Osteoblast (primary cell): ENCODE data around the gene IFT122. TPM values are rescaled to one million over a fixed set of nuclear protein-coding genes. Genes with fewer than 3 reads are reported as not detected.
"Not testable (repeated sequence)": the region's sequence is repeated elsewhere in the genome, so short reads cannot be mapped to it uniquely, and the experiment has no call there.

Experiments used
- DNase-seq: peaks from one replicate; pipeline ENCODE4 v3.0.0; 2011; ENCODE audit warnings: low spot score, mixed read lengths; ENCODE audit not compliant: insufficient read length; ENCODE audit errors: missing footprints
- H2AFZ ChIP-seq: 2 replicates; pipeline ENCODE4 v1.6.0; 2011; ENCODE audit warnings: mild to moderate bottlenecking, low read length
- H3K27ac ChIP-seq: 2 replicates; pipeline ENCODE4 v1.5.1; 2011; ENCODE audit warnings: mild to moderate bottlenecking, low read depth, low read length, moderate library complexity
- H3K27me3 ChIP-seq: 2 replicates; pipeline ENCODE4 v1.6.0; 2012; ENCODE audit warnings: mild to moderate bottlenecking, control low read depth, inconsistent platforms, low read length, moderate library complexity; ENCODE audit not compliant: insufficient read depth
- H3K36me3 ChIP-seq: 2 replicates; pipeline ENCODE4 v1.5.1; 2011; ENCODE audit warnings: mild to moderate bottlenecking, low read length, control low read depth, moderate library complexity; ENCODE audit not compliant: insufficient read depth
- H3K4me1 ChIP-seq: 2 replicates; pipeline ENCODE4 v1.5.1; 2011; ENCODE audit warnings: mild to moderate bottlenecking, low read length, control low read depth, moderate library complexity; ENCODE audit not compliant: insufficient read depth
- H3K4me2 ChIP-seq: 2 replicates; pipeline ENCODE4 v1.6.0; 2011; ENCODE audit warnings: mild to moderate bottlenecking, low read length; ENCODE audit not compliant: insufficient read depth
- H3K4me3 ChIP-seq: fragments of 200-600 bp; sonication (generic); 3 replicates; pipeline ENCODE4 v1.5.1; 2012; ENCODE audit warnings: mild to moderate bottlenecking, low read length, inconsistent platforms; ENCODE audit not compliant: insufficient read depth
- H3K79me2 ChIP-seq: 2 replicates; pipeline ENCODE4 v1.6.0; 2012; ENCODE audit warnings: mild to moderate bottlenecking, low read length, control low read depth, inconsistent platforms; ENCODE audit not compliant: insufficient read depth
- H3K9me3 ChIP-seq: 2 replicates; pipeline ENCODE4 v1.5.1; 2011; ENCODE audit warnings: low read depth, low read length, control low read depth
- H4K20me1 ChIP-seq: 2 replicates; pipeline ENCODE4 v1.6.0; 2012; ENCODE audit warnings: mild to moderate bottlenecking, low read length, control low read depth; ENCODE audit not compliant: insufficient read depth
- total RNA-seq: library from RNA; depleted of rRNA; stranded (reverse); fragments of >200 nt; gene quantifications from 2 replicates; pipeline ENCODE4 v1.2.3, GENCODE V29; 2012
- TF ChIP-seq, protein P1 (sequence below): IDR thresholded peaks from 2 replicates; pipeline ENCODE4 v1.5.1; 2011; ENCODE audit warnings: mild to moderate bottlenecking, low read depth, low read length, moderate library complexity; ENCODE audit errors: extremely low read depth

IFT122 gene
- total RNA-seq, 1 donor, result 30.4 TPM

DNA sequence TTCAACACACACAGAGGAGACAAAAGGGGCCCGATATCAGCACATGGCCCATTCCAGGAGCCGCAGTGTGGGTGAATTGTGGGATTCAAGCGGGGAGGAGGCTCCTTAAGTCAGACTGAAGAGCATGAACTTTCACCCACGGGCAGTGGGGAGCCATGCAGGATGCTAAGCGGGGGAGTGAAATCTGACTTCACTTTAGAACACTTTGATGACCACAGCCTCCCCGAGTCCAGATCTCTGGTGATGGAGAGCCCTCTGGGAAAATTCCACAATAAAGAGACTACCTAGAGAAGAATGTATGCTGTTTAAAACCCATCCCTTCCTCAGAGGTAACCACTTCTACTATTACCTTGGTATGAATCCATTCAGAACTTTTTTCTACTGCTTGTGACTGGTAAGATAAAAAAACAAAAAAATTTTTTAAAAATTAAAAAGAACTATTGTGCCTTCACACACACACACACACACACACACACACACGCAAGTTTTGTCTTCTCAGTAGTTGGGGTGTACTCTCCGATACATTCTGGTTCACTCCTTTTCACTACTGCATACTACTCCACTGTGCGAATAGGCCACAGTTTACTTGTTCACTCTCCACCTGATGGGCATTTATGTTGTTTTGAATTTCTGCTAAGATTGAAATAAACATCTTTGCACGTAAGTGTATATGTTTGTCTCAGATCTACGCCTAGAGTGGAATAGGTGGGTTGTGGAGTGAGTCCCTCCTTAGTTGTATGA lies 100.9 kb downstream of the IFT122 start:
- Histone ChIP-seq H2AFZ (no peak overlapping the region), H3K27me3 (no peaks in the 10 kb centered on the region), H3K79me2 (no peaks in the 10 kb centered on the region), H3K4me1 (no peaks in the 10 kb centered on the region), H3K9me3 (no peaks in the 10 kb centered on the region), H4K20me1 (no peaks in the 10 kb centered on the region), H3K27ac (no peak overlapping the region), H3K36me3 (no peaks in the 10 kb centered on the region), H3K4me2 (no peak overlapping the region), H3K4me3 (no peak overlapping the region)
- DNase-seq, result no peak
- TF ChIP-seq, protein P1, sequence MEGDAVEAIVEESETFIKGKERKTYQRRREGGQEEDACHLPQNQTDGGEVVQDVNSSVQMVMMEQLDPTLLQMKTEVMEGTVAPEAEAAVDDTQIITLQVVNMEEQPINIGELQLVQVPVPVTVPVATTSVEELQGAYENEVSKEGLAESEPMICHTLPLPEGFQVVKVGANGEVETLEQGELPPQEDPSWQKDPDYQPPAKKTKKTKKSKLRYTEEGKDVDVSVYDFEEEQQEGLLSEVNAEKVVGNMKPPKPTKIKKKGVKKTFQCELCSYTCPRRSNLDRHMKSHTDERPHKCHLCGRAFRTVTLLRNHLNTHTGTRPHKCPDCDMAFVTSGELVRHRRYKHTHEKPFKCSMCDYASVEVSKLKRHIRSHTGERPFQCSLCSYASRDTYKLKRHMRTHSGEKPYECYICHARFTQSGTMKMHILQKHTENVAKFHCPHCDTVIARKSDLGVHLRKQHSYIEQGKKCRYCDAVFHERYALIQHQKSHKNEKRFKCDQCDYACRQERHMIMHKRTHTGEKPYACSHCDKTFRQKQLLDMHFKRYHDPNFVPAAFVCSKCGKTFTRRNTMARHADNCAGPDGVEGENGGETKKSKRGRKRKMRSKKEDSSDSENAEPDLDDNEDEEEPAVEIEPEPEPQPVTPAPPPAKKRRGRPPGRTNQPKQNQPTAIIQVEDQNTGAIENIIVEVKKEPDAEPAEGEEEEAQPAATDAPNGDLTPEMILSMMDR, result no peak

DNA sequence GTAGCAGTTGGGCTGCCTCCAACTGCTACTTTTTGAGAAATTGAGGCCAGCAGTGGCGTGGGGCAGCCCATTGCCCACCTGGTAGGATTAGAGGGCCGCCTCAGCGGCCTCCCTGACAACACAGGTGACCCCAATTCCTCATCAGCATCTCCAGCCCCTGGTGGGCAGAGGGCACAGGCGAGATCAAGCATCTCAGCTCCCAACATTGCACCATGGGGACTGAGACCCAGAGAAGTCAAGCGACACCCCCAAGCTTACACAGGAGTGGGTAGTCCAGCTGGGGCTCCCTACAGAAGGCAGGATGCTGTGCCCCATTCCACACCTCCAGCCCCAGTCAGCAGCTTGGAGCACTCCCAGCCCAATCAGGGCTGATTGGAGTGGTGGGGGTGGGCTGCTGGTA lies 102.7 kb downstream of the IFT122 start:
- no peak overlapping the region for H3K4me3 ChIP-seq
- no peak overlapping the region for H2AFZ ChIP-seq
- no peaks in the 10 kb centered on the region for H3K79me2 ChIP-seq
- H4K20me1 ChIP-seq, result no peaks in the 10 kb centered on the region
- no peaks in the 10 kb centered on the region for H3K9me3 ChIP-seq
- H3K27ac ChIP-seq, result no peak overlapping the region
- H3K4me1 ChIP-seq, result no peaks in the 10 kb centered on the region
- no peak for DNase-seq
- no peaks in the 10 kb centered on the region for H3K36me3 ChIP-seq
- no peaks in the 10 kb centered on the region for H3K27me3 ChIP-seq
- H3K4me2 ChIP-seq, result no peak overlapping the region
- TF ChIP-seq, protein P1, result no peak

DNA sequence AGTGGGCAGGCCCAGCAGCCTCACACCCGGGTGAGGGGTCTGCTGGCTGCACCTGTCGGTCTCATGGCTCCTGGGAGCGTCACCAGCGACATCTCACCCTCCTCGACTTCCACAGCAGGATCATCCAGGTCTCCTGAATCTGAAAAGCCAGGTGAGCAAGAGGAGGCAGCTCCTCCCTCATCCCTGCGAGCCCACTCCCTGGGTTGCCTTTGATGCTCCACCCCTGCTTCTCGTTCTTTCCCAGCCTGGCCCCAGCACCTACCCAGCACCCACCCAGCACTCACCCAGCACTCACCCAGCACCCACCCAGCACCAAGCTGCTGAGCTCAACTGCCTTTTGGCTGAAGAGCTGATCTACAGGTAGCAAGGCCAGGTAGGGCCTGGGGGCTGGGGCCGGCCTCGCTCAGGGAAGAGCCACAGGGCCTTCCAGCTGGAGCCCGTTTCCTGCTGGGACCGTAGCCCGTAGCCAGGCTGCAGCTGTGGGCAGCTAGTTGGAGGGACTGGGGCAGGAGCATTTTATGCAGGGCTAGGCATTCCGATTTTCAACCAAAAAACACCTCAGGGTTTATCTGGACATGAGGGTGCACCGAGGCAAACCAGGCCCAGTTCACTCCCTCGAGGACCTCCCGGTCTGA lies 103.2 kb downstream of the IFT122 start, which contains the start of gene H1-8:
Gene H1-8, plus strand, starts transcription at position 20 of the 635 bp plus-strand sequence. Its CDS starts 44 bp downstream, at position 64.
- H3K4me3 ChIP-seq, result no peak within 1 kb of the TSS
- no peaks in the 10 kb centered on the region for H3K79me2 ChIP-seq
- no peak within 1 kb of the TSS for H2AFZ ChIP-seq
- no peaks in the 10 kb centered on the region for H3K9me3 ChIP-seq
- no peak within 1 kb of the TSS for H3K4me2 ChIP-seq
- no peaks in the 10 kb centered on the region for H3K4me1 ChIP-seq
- no peak for DNase-seq
- no peaks in the 10 kb centered on the region for H4K20me1 ChIP-seq
- TF ChIP-seq, protein P1, result no peak
- H3K27me3 ChIP-seq, result no peaks in the 10 kb centered on the region
- H3K36me3 ChIP-seq, result no peaks in the 10 kb centered on the region
- H3K27ac ChIP-seq, result no peak within 1 kb of the TSS

DNA sequence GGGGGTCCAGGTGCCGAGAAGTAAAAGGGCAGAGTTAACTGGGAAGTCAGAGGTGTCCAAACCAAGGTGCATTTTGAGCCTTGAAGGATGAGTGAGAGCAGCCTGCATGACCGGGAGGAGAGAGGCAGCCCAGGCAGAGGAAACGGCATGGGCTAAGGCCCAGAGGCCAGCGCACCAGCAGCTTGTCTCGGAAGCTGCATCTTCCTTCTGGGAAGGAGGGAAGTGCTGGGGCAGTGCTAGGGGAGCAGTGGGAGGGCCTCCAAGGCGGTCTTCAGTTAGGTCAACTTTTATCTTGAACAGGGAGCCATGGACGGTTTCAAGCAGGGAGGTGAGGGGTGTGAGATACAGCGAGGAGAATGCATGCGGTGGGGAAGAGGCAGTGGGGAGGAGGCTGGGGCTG lies 104.0 kb downstream of the IFT122 start:
- Histone ChIP-seq H3K27ac (no peak overlapping the region), H3K9me3 (no peaks in the 10 kb centered on the region), H3K4me2 (no peak overlapping the region), H3K79me2 (no peaks in the 10 kb centered on the region), H3K4me3 (no peak overlapping the region), H2AFZ (no peak overlapping the region), H4K20me1 (no peaks in the 10 kb centered on the region), H3K4me1 (no peaks in the 10 kb centered on the region), H3K36me3 (no peaks in the 10 kb centered on the region), H3K27me3 (no peaks in the 10 kb centered on the region)
- no peak for DNase-seq
- TF ChIP-seq, protein P1, result no peak

DNA sequence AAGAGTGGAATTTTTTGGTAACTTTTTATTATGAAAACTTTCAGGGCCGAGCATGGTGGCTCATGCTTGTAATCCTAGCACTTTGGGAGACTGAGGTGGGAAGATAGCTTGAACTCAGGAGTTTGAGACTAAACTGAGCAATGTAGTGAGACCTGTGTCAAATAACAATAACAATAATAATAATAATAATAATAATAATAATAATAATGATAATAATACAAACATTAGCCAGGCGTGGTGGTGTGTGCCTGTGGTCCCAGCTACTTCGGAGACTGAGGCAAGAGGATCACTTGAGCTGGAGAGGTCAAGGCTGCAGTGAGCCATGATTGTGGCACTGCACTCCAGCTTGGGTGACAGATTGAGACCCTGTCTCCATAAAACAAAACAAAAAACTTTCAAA lies 105.9 kb downstream of the IFT122 start:
- not testable (repeated sequence) for H3K9me3 ChIP-seq, H4K20me1 ChIP-seq, H3K4me2 ChIP-seq, H2AFZ ChIP-seq, H3K27me3 ChIP-seq, H3K79me2 ChIP-seq, H3K4me3 ChIP-seq, H3K36me3 ChIP-seq, H3K4me1 ChIP-seq, DNase-seq, H3K27ac ChIP-seq
